HepG2 (cell line): ENCODE measurements around the gene BCAN. TPM values are rescaled to one million over a fixed set of nuclear protein-coding genes. Genes with fewer than 3 reads are reported as not detected.

Source experiments
- ADNP ChIP-seq: sonication (generic); formaldehyde crosslinking; IDR thresholded peaks from 2 replicates; pipeline ENCODE4 v1.4.0; 2020; ENCODE audit warnings: missing genetic modification reagents
- CTCF ChIP-seq: sonication (generic); formaldehyde crosslinking; IDR thresholded peaks from 2 replicates; pipeline ENCODE4 v1.5.0; 2020; ENCODE audit warnings: mild to moderate bottlenecking, missing genetic modification reagents, moderate library complexity
- DMTF1 ChIP-seq: sonication (generic); formaldehyde crosslinking; IDR thresholded peaks from 2 replicates; pipeline ENCODE4 v1.4.0; 2020; ENCODE audit warnings: mild to moderate bottlenecking, missing genetic modification reagents
- MYNN ChIP-seq: sonication (generic); formaldehyde crosslinking; IDR thresholded peaks from 2 replicates; pipeline ENCODE4 v1.4.0; 2020; ENCODE audit warnings: mild to moderate bottlenecking, low read depth, missing genetic modification reagents
- PAWR ChIP-seq: sonication (generic); formaldehyde crosslinking; IDR thresholded peaks from 2 replicates; pipeline ENCODE4 v1.4.0; 2020; ENCODE audit warnings: missing genetic modification reagents, mild to moderate bottlenecking, borderline replicate concordance
- PCBP1 ChIP-seq: fragments of 200-400 bp; formaldehyde crosslinking; IDR thresholded peaks from 2 replicates; pipeline ENCODE4 v1.6.1; 2017; ENCODE audit warnings: mild to moderate bottlenecking, low read depth, low read length, borderline replicate concordance
- REST ChIP-seq, 2 experiments: IDR thresholded peaks; 2 replicates each; pipeline ENCODE4 v1.6.1; 2011 to 2012; ENCODE audit warnings: low read length in 2 of 2, borderline replicate concordance in 1 of 2, low read depth in 1 of 2, mild to moderate bottlenecking in 1 of 2, moderate library complexity in 1 of 2
- SP2 ChIP-seq: sonication (generic); formaldehyde crosslinking; IDR thresholded peaks from 2 replicates; pipeline ENCODE4 v1.5.1; 2020; ENCODE audit warnings: mild to moderate bottlenecking, missing genetic modification reagents
- TBL1XR1 ChIP-seq: fragments of 150-350 bp; IDR thresholded peaks from 2 replicates; pipeline ENCODE4 v1.6.1; 2014; ENCODE audit warnings: borderline replicate concordance, low read length; ENCODE audit not compliant: partially characterized antibody
- TRIM22 ChIP-seq: fragments of 450-650 bp; IDR thresholded peaks from 2 replicates; pipeline ENCODE4 v1.6.1; 2017
- ZBTB21 ChIP-seq: sonication (generic); formaldehyde crosslinking; IDR thresholded peaks from 2 replicates; pipeline ENCODE4 v1.4.0; 2020; ENCODE audit warnings: missing genetic modification reagents
- ZNF18 ChIP-seq: sonication (generic); formaldehyde crosslinking; IDR thresholded peaks from 2 replicates; pipeline ENCODE4 v1.8.0; 2022; ENCODE audit warnings: mild to moderate bottlenecking, missing genetic modification reagents; ENCODE audit not compliant: insufficient replicate concordance
- ZNF260 ChIP-seq: sonication (generic); formaldehyde crosslinking; IDR thresholded peaks from 2 replicates; pipeline ENCODE4 v1.4.0; 2020; ENCODE audit warnings: missing genetic modification reagents, low read depth, mild to moderate bottlenecking, borderline replicate concordance
- ZNF350 ChIP-seq: sonication (generic); formaldehyde crosslinking; IDR thresholded peaks from 2 replicates; pipeline ENCODE4 v1.4.0; 2020; ENCODE audit warnings: mild to moderate bottlenecking, low read depth, missing genetic modification reagents, borderline replicate concordance
- ZNF513 ChIP-seq: sonication (generic); formaldehyde crosslinking; conservative IDR thresholded peaks from 2 replicates; pipeline ENCODE4 v1.5.0; 2020; ENCODE audit warnings: missing genetic modification reagents
- polyA plus RNA-seq, 8 experiments: library from polyadenylated mRNA; depleted of rRNA in 3 of 8; stranded (reverse) in 7 of 8; unstranded in 1 of 8; fragments of >200 nt; fragmentation: Illumina TruSeq in 4 of 8; extraction: Trizol in 4 of 8; gene quantifications; 2 replicates each; pipeline versions ENCODE4 v1.2.1 to v1.2.3, GENCODE V29; 2011 to 2016; ENCODE audit warnings: low read depth in 4 of 8, missing spikeins in 1 of 8, mixed read lengths in 1 of 8; ENCODE audit not compliant: insufficient read depth in 1 of 8
- total RNA-seq, 5 experiments: library from RNA; depleted of rRNA; stranded (reverse); fragments of >200 nt; fragmentation: Illumina TruSeq; extraction: Trizol; gene quantifications; 2 replicates each; pipeline ENCODE4 v1.2.3, GENCODE V29; 2016; ENCODE audit warnings: low read depth in 1 of 5

BCAN gene
- total and polyA plus RNA-seq, 2 of the 13 experiments (the other 11 are each of a cell fraction or from before 2014, with no cell fraction given), result not detected

DNA sequence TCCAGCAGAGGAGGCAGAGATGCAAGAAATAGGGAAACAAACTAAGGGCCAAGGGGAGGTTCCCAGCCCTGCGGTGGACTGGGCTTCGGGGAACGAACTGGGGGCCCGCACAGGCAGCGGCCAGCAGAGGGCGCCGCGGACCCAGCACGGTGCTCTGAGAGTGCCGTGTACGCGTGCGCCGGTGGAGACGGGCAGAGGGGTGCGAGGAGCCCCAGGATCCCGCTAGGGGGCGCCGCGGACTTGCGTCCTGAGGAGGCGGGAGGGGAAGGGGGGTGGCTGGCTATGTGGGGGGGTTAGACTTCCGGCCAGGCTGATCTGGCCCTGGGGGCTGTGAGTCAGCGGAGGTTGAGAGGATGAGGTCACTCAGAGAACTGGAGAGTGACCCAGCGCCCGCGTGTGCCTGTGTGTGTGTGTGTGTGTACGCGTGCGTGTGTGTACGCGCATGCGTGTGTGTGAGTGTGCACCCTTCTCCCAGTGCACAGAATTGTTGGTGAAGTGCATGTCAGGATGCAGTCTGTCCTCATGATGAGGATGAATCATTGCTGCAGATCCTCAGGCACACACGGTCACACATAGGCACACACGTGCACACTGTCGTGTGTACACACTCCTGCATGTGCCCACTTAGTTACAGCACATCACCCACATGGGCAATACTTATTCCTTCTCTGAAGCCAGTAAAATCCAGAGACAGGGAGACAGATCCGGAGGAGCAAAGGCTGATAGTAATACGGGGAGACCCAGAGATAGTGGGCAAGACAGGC lies 18.3 kb downstream of the BCAN start (continued):
- no peak for TF ChIP-seq ZNF18 (CRISPR knock-in tag)
- no peak for TF ChIP-seq PAWR (CRISPR knock-in tag)
- peak in 1 of 2 experiments; percentile 67; a peak in 1 of 4 replicates for TF ChIP-seq REST (IDR thresholded peaks at IDR 0.05; ENCODE audit: borderline replicate concordance in 1 of 2, low read depth in 1 of 2, low read length in 2 of 2)
- peak; percentile 46; the same call in 1 of the 2 replicates for TF ChIP-seq ZBTB21 (CRISPR knock-in tag)
- no peak for TF ChIP-seq MYNN (CRISPR knock-in tag)
- TF ChIP-seq ZNF513 (CRISPR knock-in tag), result no peak
- TF ChIP-seq ZNF350, result 0 out of 2 replicates have a peak, but pooled peaks have one; percentile 38
- no peak for TF ChIP-seq TRIM22
- TF ChIP-seq DMTF1 (CRISPR knock-in tag), result no peak
- TF ChIP-seq CTCF (CRISPR knock-in tag), result peak; percentile 97
- TF ChIP-seq ZNF260, result no peak
- no peak for TF ChIP-seq SP2 (CRISPR knock-in tag)
- peak; percentile 44 for TF ChIP-seq TBL1XR1
- TF ChIP-seq ADNP (CRISPR knock-in tag), result no peak
- no peak; the same call in 1 of the 2 replicates for TF ChIP-seq PCBP1
